Body of pancreas (tissue), 4 donors: ENCODE data around the gene MAGEB10.

Experiments used
- POLR2A ChIP-seq, 3 donors: fragments of 450-650 bp; IDR thresholded peaks; one replicate each; pipeline ENCODE4 v1.6.1; 2016; ENCODE audit warnings: antibody characterized with exemption in 3 of 3, mild to moderate bottlenecking in 2 of 3
- TF ChIP-seq, protein P1 (sequence below), 7 experiments: fragments of 450-650 bp in 4 of 7; fragments of 200-600 bp in 3 of 7; sonication (generic) in 3 of 7; IDR thresholded peaks; one replicate each; pipeline ENCODE4 v1.5.1; 2016 to 2019; ENCODE audit warnings: antibody characterized with exemption in 7 of 7

DNA sequence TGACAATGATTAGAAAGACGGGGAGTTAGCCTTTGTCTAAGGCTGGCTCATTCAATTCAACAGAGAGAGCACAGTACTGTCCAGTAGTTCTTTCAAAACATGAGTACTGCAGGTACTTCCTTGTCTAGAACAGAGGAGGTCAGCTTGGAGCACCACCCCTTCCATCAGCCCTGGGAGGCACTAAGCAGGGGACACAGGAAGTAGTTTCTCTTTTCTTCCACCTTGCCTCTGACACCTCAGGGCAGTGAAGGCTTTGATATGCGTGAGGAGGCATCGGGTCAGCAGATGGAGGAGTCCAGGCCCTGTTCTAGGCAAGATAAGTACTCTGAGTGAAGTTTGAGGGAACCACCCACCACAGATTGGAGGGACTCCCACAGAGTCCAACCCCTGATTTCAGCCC lies 33.1 kb downstream of the MAGEB10 start:
- TF ChIP-seq, protein P1, sequence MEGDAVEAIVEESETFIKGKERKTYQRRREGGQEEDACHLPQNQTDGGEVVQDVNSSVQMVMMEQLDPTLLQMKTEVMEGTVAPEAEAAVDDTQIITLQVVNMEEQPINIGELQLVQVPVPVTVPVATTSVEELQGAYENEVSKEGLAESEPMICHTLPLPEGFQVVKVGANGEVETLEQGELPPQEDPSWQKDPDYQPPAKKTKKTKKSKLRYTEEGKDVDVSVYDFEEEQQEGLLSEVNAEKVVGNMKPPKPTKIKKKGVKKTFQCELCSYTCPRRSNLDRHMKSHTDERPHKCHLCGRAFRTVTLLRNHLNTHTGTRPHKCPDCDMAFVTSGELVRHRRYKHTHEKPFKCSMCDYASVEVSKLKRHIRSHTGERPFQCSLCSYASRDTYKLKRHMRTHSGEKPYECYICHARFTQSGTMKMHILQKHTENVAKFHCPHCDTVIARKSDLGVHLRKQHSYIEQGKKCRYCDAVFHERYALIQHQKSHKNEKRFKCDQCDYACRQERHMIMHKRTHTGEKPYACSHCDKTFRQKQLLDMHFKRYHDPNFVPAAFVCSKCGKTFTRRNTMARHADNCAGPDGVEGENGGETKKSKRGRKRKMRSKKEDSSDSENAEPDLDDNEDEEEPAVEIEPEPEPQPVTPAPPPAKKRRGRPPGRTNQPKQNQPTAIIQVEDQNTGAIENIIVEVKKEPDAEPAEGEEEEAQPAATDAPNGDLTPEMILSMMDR (IDR thresholded peaks at IDR 0.05) = no peak
- TF ChIP-seq POLR2A (IDR thresholded peaks at IDR 0.05) = no peak
